ENCODE measurements around the gene CRAT.

CRAT gene

DNA sequence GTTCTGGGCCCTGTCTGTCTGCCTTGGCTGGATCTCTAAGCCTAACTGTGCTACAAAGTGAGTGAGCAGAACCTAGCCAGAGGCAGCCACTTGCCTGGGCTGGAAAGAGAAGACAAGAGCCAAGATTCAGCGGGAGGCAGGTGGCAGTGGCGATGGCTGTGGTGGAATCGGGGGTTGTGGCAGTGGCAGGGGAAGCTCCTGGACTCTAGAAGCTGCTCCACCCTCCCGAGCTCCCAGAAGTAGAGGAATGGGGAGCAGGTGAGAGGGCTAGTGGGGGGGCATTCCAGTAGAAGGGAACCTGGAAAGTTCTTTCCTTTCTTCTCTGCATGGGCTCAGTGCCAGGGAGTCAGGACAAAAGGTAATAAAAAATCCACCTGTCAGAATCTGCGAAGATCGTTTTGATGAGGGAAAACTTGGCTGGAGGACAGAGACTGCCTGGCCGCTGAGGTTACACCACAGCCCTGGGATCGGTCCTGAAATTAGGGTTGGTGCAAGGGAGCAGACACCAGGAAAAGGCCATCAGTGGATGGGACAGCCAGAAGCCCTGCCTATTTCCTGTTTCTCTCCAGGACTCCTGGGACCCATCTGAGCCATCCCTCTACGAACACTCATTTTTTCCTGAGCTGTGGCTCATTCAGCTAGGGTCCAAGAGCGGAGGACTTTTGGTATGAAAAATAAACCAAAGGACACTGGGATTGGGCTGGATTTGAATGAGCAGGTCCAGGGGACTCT, 1.6 kb downstream of the CRAT start:
- ChIA-PET POLR2A (no interaction called here), CTCF (interaction anchor here (0.6 kb wide), 1 partner anchor 23 kb away, joined by 3 read pairs; no protein-coding TSS in a partner anchor)
- TF ChIP-seq, protein P1, sequence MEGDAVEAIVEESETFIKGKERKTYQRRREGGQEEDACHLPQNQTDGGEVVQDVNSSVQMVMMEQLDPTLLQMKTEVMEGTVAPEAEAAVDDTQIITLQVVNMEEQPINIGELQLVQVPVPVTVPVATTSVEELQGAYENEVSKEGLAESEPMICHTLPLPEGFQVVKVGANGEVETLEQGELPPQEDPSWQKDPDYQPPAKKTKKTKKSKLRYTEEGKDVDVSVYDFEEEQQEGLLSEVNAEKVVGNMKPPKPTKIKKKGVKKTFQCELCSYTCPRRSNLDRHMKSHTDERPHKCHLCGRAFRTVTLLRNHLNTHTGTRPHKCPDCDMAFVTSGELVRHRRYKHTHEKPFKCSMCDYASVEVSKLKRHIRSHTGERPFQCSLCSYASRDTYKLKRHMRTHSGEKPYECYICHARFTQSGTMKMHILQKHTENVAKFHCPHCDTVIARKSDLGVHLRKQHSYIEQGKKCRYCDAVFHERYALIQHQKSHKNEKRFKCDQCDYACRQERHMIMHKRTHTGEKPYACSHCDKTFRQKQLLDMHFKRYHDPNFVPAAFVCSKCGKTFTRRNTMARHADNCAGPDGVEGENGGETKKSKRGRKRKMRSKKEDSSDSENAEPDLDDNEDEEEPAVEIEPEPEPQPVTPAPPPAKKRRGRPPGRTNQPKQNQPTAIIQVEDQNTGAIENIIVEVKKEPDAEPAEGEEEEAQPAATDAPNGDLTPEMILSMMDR (IDR thresholded peaks at IDR 0.05; ENCODE audit: control extremely low read depth, extremely low read depth, low read depth, missing control alignments) = no peak
- DNase-seq (ENCODE audit: extremely low spot score) = no peak

DNA sequence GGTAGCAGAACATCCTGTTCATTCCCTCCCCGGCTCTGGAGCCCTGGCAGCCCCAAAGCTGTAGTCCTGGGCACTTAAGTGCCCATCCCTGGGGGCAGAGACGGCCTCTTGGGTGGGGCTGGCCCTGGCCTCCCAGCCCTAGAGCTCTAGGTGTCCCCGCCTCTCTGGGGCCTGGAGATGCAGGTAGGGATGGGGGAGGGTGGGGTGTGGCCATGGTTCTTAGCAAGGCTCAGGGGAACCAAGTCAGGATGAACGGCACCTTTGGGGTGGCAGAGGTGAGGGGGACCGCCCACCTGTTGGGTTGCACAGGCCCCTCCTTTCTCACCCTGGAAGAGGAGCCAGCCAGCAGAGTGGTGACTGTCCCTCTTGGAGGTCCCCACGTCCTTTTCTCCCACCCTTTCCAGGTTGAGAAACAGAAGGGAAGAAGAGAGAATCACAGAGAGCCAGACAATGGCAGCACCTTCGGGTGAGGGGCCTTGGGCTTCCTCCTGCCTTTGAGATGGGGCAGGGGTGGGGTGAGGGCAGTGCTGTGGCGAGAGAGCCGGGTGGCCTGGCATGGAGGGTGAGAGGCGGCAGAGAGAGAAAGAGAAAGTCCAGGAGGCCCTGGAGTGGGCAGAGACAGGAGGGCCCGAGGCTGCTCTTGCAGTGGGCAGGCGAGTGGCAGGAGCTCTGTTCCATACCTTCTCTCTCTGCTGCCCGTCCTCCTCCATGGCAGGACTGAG, 2.3 kb downstream of the CRAT start:
- DNase-seq (ENCODE audit: extremely low spot score) = no peak
- TF ChIP-seq, protein P1 (IDR thresholded peaks at IDR 0.05; ENCODE audit: control extremely low read depth, extremely low read depth, low read depth, missing control alignments) = no peak
- ChIA-PET POLR2A (no interaction called here), CTCF (no interaction called here)

DNA sequence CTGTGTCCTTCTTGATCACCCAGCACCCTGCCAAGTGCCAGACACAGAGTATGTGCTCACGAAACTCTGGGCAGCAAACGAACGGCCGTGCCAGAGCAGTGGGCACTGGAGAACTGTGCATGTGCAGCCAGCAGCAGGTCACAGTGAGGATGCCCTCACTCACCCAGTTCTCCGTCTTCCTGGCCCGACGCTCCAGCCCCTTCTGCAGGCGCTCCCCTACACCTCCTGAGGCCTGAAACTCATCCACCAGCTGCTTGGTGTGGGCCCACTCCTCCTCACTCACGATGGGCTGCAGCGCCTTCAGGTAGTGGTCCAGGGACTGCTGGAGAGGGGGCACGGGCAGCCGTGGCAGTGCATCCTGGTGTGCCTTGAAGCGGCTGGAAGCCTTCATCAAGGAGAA, 2.9 kb downstream of the CRAT start:
- TF ChIP-seq, protein P1 (IDR thresholded peaks at IDR 0.05; ENCODE audit: control extremely low read depth, extremely low read depth, low read depth, missing control alignments) = no peak
- ChIA-PET CTCF (no interaction called here), POLR2A (no interaction called here)
- no peak for DNase-seq (ENCODE audit: extremely low spot score)

DNA sequence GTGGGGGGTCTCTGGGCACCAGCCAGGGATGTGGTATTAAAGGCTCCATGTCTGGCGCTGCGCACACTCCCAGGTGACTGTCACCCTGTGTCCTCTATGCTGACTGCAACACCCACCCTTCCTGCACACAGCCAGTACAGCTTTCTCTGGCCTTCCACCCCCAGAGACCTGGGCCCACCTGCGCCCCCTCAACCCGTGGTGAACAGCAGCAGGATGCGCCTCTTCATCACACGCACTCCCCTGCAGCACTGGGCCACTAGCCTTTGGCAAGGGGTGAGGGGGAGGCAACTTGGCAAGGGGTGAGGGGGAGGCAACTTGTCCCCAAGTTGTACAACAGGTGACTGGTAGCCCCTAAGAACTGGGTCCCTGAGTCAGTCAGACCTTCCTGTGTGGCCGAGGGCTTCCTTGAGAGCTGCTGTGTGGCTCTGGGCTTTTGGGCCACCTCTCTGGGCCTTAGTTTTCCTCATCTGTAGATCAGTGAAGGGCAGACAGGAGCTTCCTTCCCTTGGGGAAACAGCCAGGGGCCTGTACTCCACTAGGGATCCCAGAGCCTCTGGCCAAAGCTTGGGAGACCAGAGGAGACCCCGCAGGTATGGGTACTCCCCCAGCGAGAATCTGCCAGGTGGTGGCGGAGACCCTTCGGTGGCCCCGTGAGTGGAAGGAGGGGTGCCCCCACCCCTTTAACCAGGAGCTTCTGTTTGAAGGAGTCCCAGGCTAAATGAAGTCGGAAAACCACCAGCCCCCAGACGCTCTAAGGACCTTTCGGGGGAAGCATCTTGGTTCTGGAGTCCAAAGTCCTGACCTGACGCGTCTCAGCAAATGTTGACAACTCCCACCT, 4.5 kb downstream of the CRAT start:
- no peak for DNase-seq (ENCODE audit: extremely low spot score)
- POLR2A ChIA-PET = no interaction called here
- CTCF ChIA-PET = interaction anchor here (0.8 to 2.0 kb wide), 4 partner anchors 9 to 25 kb away, joined by 3 to 5 read pairs (median 4); no protein-coding TSS in a partner anchor
- TF ChIP-seq, protein P1 (IDR thresholded peaks at IDR 0.05; ENCODE audit: control extremely low read depth, extremely low read depth, low read depth, missing control alignments) = no peak

DNA sequence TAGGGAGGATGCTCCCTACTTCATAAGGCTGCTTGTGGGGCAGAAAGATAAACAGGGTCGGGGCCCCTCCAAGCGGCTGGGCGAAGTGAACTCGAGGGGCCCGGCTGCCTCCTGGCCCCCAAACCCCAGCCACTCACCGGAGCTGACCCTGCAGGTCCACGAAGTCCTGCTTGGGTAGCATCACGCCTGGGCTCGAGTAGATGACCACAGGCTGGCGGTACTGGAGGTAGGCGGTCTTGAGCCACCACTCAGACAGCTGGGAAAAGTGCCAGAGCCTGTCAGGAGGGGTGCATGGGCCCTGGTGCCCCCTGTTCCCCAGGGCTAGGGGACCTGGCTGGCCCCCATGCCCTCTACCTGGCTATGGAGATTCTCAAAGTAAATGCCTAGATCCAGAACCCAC, 6.5 kb downstream of the CRAT start:
- POLR2A ChIA-PET = no interaction called here
- CTCF ChIA-PET = interaction anchor here (0.9 to 1.3 kb wide), 3 partner anchors 21 to 39 kb away, joined by 3 to 5 read pairs (median 4); partner anchors contain the start of gene DOLPP1
- DNase-seq (ENCODE audit: extremely low spot score) = no peak
- TF ChIP-seq, protein P1 (IDR thresholded peaks at IDR 0.05; ENCODE audit: control extremely low read depth, extremely low read depth, low read depth, missing control alignments) = no peak

DNA sequence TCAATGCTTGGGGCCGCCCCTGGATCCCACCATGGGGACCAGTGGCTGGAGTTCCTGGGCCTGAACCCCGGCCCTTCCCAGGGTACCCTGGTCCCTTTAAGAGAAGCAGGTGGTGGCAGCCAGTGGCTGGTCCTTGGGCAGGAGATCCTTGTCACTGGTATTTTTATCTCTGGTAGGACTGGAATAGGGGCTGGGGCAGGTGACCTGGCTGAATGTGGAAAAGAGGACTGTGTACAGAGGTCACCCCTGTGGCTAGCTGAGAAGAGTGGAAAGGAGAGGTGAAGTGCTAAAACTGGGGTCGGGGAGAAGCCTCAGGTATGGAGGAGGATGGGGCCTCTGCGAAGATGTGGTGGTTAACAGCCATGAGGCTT, 7.0 kb downstream of the CRAT start:
- TF ChIP-seq, protein P1 (IDR thresholded peaks at IDR 0.05; ENCODE audit: control extremely low read depth, extremely low read depth, low read depth, missing control alignments) = no peak
- ChIA-PET POLR2A (no interaction called here), CTCF (interaction anchor here (0.9 to 1.3 kb wide), 4 partner anchors 21 to 39 kb away, joined by 3 to 5 read pairs (median 4); partner anchors contain the start of gene DOLPP1)

More for the DNA sequence above, 7.0 kb downstream of the CRAT start:
- DNase-seq (ENCODE audit: extremely low spot score) = no peak
